NCI-H187 (cell line): Measurements from ENCODE around the gene NOVA2.

Experiments
- DNase-seq, 2 experiments: peaks; one replicate each; lab custom pipeline; 2025; lab: John Stamatoyannopoulos, UW

Gene NOVA2, protein sequence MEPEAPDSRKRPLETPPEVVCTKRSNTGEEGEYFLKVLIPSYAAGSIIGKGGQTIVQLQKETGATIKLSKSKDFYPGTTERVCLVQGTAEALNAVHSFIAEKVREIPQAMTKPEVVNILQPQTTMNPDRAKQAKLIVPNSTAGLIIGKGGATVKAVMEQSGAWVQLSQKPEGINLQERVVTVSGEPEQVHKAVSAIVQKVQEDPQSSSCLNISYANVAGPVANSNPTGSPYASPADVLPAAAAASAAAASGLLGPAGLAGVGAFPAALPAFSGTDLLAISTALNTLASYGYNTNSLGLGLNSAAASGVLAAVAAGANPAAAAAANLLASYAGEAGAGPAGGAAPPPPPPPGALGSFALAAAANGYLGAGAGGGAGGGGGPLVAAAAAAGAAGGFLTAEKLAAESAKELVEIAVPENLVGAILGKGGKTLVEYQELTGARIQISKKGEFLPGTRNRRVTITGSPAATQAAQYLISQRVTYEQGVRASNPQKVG

GRCh38 chr19:45973553-45974338 lies at the start of gene NOVA2:
NOVA2 (minus strand) TSS chr19:45973865; CDS start chr19:45973351, 514 bp downstream.
- DNase-seq = peak; percentile 36 to 73

- DNase-seq = no peak
Observed at GRCh38 chr19:46023311-46023779, 49.7 kb upstream of the NOVA2 start.

- no peak for DNase-seq
Observed at GRCh38 chr19:46022431-46023310, 49.0 kb upstream of the NOVA2 start, which contains the start of gene PGLYRP1. PGLYRP1 (minus strand) TSS chr19:46023053; CDS start chr19:46023021, 32 bp downstream.

- no peak for DNase-seq
Observed at GRCh38 chr19:46022061-46022430, 48.4 kb upstream of the NOVA2 start.

GRCh38 chr19:46021531-46022041 lies 47.9 kb upstream of the NOVA2 start:
- DNase-seq = no peak

GRCh38 chr19:46020819-46021125 lies 47.1 kb upstream of the NOVA2 start:
- no peak for DNase-seq

- no peak for DNase-seq
Observed at GRCh38 chr19:46019270-46019669, 45.6 kb upstream of the NOVA2 start.

- DNase-seq = no peak
Observed at GRCh38 chr19:46018729-46019251, 45.1 kb upstream of the NOVA2 start.

DNA sequence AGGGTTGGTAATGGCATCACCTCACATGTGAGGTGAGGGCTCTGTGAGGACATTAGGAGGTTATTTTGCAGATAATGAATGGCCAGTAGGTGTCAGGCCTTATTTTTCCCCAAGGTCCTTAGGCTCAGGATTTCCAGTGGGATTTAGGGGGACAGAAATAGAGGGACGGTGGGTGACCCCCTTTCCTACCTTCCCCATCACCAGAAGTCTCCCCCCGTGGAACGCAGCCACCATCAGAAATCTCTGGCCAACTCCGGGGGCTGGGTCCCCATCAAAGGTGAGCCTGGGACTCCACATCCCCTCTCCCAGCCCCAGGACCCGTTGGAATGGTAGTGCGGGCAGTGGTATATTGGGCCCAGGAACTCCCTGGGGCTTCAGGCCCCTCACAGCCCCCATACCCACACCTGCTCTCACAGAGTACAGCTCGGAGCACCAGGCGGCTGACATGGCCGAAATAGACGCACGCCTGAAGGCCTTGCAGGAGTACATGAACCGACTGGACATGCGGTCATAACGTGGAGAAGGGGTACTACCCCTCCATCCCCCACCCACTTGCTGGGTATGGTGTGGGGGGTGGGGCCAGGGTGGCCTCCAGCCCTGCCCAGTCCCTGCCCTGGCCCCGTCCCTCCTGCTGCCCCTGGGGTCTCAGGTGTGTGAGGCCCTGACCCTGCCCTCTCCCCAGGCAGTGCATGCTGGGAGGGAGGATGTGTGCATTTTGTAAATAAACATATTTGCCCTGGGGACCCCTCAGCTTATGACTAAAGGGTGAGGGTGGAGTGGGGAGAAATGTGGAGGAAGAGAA lies 44.4 kb upstream of the NOVA2 start:
- DNase-seq = no peak

DNA sequence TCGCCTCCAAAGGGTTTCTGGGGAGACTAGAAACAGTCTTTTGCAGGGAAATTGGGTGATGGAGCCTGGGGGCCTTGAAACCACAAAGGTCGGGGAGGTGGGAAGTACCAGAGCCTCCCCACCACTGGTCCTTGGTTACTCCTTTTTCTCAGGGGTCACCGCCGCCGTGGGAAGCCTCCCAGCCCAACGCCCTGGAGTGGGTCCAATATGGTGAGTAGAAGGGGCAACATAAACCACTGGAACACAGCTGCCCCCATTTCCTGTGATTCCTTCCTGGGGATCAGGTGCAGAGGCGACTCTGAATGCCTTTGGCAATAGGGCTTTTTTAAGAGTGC lies 43.4 kb upstream of the NOVA2 start:
- DNase-seq = no peak

GRCh38 chr19:46016426-46017094 lies 42.9 kb upstream of the NOVA2 start:
- DNase-seq = peak; percentile 77 to 79

DNA sequence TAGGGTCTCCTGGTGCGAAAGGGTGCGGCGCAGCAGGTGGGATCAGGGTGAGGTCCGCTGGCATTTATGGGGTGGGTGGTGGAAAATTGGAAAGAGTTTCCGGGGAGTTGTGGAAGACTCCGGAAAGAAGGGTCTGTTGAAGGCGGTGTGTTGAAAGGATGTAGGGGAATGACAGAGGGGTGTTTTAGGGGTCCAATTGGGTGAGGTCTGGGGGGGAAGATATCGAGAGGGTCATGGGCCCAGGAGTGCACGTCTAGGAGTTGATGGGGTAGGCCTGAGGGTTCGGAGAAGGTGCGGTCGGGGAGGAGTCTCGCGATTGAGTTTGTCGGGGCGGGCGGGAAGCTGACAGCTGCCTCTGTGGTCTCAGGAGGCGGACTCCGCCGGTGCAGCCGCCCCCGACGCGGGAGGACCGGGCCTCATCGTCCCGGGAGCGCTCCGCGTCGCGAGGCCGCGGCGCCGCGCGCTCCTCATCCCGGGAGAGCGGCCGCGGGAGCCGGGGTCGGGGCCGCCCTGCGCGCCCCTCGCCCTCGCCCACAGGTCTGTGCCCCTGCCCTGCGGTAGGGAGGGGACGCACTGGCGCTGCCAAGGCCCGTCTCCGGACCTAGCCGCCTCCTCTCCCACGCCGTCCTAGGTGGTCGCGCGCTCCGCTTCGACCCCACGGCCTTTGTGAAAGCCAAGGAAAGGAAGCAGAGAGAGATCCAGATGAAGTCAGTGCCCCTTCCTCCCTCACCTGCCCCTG lies 42.2 kb upstream of the NOVA2 start:
- DNase-seq = no peak

- DNase-seq = peak; percentile 62 to 87
Observed at GRCh38 chr19:46014941-46015686, 41.4 kb upstream of the NOVA2 start.

DNA sequence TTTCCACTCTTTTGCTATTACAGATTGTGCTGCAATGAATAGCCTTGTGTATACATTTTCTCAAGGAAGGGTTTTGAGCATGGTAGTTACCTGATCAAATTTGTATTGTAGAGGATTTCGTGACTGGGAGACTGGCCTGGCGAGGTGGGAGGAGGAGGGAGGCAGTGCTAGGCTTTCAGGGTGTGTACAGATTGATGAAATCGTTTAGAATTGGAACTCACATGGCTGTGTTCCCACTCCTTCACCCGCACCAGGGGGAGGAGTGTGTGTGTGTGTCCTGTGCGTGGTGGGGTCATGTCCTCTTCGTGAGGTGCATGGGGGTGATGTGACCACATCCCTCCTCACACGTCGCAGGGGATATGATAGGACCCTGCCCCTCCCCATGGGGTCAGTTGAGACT lies 40.9 kb upstream of the NOVA2 start:
- DNase-seq = no peak

DNA sequence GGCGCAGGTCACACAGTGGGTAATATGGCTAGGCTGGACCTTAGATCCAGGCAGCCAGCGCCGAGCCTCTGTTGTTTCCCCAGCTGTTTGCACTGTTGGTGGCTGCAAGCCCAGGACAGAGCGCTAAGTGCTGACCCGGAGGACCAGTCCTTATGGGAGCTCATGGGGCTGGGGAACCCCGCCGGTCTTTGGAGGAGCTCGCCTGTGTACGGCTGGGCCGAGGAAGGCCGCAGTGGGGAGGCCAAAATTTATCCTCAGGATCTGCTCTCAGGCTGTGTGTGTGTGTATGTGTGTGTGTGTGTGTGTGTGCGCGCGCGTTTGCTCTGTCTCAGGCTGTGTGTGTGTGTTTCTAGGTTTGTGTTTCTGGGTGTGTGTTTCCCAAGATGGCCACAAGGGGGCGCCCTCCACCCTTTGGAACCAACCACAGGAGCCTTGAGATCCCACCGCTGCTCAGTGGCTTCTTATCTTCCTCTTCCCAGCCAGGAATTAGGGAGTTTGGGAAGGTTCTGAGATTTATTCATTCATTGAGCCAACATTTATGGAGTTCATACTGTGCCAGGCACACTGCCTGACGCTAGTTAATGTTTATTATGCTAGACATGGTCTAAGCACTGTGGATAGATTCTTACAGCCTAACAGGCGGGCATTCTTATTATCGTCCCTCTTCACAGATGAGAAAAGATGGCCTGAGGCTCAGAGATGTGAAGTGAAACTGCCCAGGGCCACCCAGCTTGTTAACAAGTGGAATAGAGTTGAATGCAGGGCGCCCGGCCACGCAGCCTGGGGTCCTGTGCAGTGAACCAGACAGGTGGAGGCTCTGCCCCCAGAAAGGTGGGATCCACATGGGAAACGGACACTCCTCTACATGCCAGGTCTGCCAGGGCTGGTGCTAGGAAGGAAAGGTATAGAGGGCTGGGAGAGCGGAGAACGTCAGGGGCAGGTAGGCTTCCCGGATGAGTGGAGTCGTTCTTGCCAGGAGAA lies 36.2 kb upstream of the NOVA2 start:
- DNase-seq = peak; percentile 23 to 31

DNA sequence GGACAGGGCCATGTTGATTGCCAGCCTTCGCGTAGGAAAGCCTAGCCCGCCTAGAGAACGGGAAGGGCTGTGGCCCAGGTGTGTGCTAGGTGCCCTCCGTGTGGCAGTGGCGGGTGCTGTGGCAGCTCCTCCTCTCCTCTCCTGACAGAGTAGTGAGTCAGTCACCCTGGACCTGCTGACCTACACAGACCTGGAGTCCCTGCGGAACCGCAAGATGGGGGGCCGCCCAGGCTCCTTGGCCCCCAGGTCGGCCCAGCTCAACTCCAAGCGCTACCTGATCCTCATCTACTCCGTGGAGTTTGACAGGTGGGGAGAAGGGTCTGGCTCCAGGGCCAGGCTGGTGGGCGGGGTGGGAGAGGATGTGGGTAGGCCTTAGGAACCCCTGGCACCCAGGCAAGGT lies 32.7 kb upstream of the NOVA2 start:
- no peak for DNase-seq

GRCh38 chr19:46002678-46003275 lies 29.1 kb upstream of the NOVA2 start:
- no peak for DNase-seq
